ENCODE measurements around the gene DKK3.

The DKK3 gene

GRCh38 chr11:11964774-11965150, 43.7 kb downstream of the DKK3 start:
- no peak for TF ChIP-seq CTCF (IDR thresholded peaks at IDR 0.05; ENCODE audit: unreplicated experiment in 3 of 3)
- Mint-ChIP-seq H3K36me3 (ENCODE audit: low read depth) (peaks cover 26% of the 10 kb centered on the region), H3K27me3 (ENCODE audit: low read depth) (peaks cover under 1% of the 10 kb centered on the region), H3K4me3 (no peak overlapping the region), H3K4me1 (peaks cover 38% of the 10 kb centered on the region), H3K9me3 (no peaks in the 10 kb centered on the region), H3K27ac (no peak overlapping the region)

- Mint-ChIP-seq H3K36me3 (ENCODE audit: low read depth) (peaks cover 29% of the 10 kb centered on the region), H3K27me3 (ENCODE audit: low read depth) (no peaks in the 10 kb centered on the region), H3K4me3 (no peak overlapping the region), H3K27ac (no peak overlapping the region), H3K4me1 (peaks cover 37% of the 10 kb centered on the region), H3K9me3 (no peaks in the 10 kb centered on the region)
- TF ChIP-seq CTCF (IDR thresholded peaks at IDR 0.05; ENCODE audit: unreplicated experiment in 3 of 3) = no peak
Observed at GRCh38 chr11:11963842-11964773, 44.3 kb downstream of the DKK3 start.

GRCh38 chr11:11963067-11963466, 45.4 kb downstream of the DKK3 start:
- Mint-ChIP-seq H3K4me3 (no peak overlapping the region), H3K36me3 (ENCODE audit: low read depth) (peaks cover 36% of the 10 kb centered on the region), H3K27ac (no peak overlapping the region), H3K4me1 (peaks cover 30% of the 10 kb centered on the region), H3K27me3 (ENCODE audit: low read depth) (no peaks in the 10 kb centered on the region), H3K9me3 (no peaks in the 10 kb centered on the region)
- TF ChIP-seq CTCF (IDR thresholded peaks at IDR 0.05; ENCODE audit: unreplicated experiment in 3 of 3) = no peak

- Mint-ChIP-seq H3K4me3 (no peak overlapping the region), H3K9me3 (no peaks in the 10 kb centered on the region), H3K36me3 (ENCODE audit: low read depth) (peaks cover 36% of the 10 kb centered on the region), H3K27me3 (ENCODE audit: low read depth) (no peaks in the 10 kb centered on the region), H3K4me1 (peaks cover 18% of the 10 kb centered on the region), H3K27ac (no peak overlapping the region)
- TF ChIP-seq CTCF (IDR thresholded peaks at IDR 0.05; ENCODE audit: unreplicated experiment in 3 of 3) = no peak
Observed at GRCh38 chr11:11961399-11962028, 46.9 kb downstream of the DKK3 start.

GRCh38 chr11:11960687-11961086, 47.7 kb downstream of the DKK3 start:
- H3K36me3 Mint-ChIP-seq (ENCODE audit: low read depth) = peaks cover 45% of the 10 kb centered on the region
- no peak overlapping the region for H3K27ac Mint-ChIP-seq
- no peak overlapping the region for H3K4me3 Mint-ChIP-seq
- H3K27me3 Mint-ChIP-seq (ENCODE audit: low read depth) = no peaks in the 10 kb centered on the region
- TF ChIP-seq CTCF (IDR thresholded peaks at IDR 0.05; ENCODE audit: unreplicated experiment in 3 of 3) = no peak
- peaks cover 12% of the 10 kb centered on the region for H3K4me1 Mint-ChIP-seq
- H3K9me3 Mint-ChIP-seq = no peaks in the 10 kb centered on the region

All from nephron (organoid).